NCI-H1436 treated with DMSO at 0.1 percent for 48 hours (cell line): ENCODE results near the gene GAB1.

Source experiments
- DNase-seq: peaks from one replicate; lab custom pipeline; 2025; lab: John Stamatoyannopoulos, UW

GAB1 gene

DNA sequence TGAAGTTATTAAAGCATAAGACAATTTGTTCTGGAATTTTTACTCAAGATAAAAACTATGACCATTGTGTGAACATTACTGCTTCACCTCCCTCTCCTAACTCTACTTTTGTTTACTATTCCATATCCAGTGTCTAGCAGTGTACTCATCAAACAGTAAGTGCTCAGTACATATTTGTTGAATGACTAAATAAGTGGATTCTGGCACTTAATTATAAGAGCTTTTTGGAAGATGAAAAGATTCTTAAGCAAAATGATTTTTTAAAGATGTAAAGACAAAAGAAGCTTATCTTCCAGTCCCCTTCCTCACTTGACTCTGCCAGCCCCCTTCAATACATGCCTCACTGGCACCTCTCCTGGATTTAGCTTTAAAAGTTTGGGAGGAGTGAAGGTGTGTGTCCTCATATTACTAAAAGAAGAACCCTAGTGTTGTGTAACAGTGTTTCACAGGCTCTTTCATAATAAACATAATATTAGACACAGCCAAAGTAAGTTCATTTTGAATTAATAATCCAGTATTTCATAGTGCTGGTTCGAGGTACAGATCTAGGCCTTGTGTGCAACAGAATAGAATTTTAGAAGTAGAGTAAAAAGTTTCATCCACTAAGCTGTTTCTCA, 53.0 kb downstream of the GAB1 start:
- no peak for DNase-seq

- no peak for DNase-seq
These were observed 54.1 kb downstream of the GAB1 start for GRCh38 chr4:143390764-143391163.

DNA sequence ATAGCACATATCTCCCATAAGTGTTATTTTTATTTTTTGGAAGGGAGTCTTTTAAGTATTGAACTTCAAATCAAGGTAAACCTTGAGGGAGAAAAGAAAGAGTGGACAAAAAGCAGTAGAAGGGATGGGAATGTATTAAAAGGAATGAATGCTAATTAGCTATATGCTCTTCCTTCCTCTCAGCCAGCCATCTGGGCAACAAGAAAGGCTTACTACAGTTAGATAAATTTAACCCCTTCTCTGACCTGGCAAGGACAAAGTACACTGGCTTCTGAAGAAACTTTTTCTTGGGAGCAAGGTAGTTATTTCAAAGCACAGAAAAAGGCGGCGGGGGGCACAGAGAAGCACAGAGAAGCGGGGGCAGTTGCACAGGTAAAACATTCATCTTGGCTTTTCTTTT, 54.6 kb downstream of the GAB1 start:
- DNase-seq = no peak

- DNase-seq = no peak
These were observed 55.2 kb downstream of the GAB1 start for GRCh38 chr4:143391895-143392294.

- no peak for DNase-seq
These were observed 56.5 kb downstream of the GAB1 start for GRCh38 chr4:143393195-143393594.

- no peak for DNase-seq
These were observed 58.2 kb downstream of the GAB1 start for GRCh38 chr4:143394739-143395453.

DNA sequence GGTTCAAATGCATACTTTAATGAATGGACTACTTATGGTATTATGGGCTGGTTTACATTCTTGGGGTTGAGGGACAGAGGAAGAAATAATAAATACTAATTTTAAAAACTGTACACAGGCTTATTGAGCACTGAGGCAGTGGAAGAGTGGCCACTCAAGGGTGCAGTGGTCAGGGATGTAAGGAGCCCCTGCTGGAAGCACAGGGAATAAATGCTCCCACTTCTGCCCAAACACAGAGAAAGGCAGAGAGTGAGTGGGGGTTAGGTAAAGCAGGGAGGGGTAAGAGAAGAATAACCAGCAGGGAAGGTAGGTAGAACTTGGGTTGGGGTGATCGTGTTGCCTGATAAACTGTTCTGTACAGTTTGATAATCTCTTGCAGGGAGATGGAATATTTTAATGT, 60.0 kb downstream of the GAB1 start:
- no peak for DNase-seq

- no peak for DNase-seq
These were observed 60.7 kb downstream of the GAB1 start for GRCh38 chr4:143397335-143397734.

DNA sequence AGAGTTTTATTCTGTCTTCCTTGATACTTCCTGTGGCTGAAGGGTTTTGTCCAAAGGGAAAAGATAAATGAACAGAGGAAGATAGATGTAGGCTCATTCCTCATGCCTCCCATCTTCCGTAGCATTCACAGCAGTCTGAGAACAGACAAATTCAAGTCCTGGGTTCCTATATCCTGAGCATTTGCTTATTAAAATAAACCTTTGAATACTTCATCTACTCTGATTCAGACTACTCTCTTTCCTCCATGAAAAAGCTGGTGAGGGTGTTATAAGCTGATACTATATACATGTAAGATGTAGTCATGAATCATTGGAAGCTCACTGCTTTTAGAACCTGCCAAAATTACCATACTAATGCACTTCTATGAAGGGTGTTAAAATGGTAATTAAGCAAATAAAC, 61.2 kb downstream of the GAB1 start:
- DNase-seq = no peak

- no peak for DNase-seq
These were observed 62.7 kb downstream of the GAB1 start for GRCh38 chr4:143399113-143399949.

DNA sequence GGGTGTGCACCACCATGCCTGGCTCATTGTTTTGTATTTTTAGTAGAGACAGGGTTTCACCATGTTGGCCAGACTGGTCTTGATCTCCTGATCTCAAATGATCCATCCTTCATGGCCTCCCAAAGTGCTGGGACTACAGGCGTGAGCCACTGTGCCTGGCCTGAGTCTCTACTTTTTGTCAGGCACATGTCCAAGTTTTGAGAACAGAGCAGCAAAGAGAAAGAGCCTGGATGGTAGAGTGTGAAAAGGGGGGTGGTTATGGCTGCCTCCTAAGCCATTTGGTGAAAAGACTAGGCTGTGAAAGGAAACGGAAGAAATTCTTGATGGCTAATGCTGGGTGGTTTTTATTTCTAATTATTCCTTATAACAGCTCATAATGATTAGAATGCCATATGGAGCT, 63.4 kb downstream of the GAB1 start:
- DNase-seq = no peak

DNA sequence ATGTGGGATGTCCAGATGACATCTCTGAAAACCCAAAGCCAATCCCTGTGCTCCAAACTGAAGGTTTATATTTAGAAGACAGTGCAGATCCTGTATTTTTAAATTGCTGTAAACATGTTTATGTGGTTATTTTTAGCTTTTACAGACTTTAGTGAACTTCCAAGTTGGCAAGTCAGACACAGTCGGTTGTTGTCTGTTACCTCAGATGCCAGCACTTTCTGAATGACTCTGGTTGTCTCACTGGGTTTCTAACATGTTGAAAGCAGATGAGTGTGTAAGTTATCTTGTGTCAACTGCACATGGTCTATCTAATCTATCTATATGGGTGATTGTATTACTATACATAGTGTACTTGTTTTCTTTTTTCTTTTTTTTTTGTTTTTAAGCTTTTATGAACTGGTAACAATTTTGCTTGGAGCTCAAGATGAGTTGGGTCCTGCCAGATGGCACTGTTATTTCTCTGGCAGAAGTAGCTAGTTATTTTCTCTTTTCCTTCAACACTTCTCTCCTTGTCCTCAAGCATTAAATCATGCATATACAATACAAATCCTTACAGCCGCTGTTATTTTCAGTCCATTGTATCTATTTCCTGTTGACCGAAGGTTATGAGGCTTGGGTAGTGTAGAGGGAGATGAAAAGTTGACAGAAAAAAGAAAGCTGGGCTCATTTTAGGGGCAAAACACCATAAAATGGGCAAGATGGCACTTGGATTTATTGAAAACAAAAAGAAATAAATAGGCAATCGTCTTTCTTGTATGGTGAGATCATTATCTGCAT, 66.3 kb downstream of the GAB1 start:
- no peak for DNase-seq

DNA sequence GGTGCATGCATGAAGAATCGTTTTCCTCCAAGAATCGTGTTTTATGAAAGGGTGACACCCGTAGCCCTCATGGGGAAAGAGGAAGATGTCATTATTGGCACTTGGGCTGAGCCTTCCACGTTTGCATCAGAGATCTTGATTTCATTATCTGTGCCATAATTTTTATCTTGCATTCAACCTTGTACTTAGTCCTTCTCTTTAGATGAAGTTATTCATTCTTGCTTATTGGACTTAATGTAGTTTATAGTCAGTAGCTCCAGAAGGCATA, 66.8 kb downstream of the GAB1 start:
- no peak for DNase-seq

DNA sequence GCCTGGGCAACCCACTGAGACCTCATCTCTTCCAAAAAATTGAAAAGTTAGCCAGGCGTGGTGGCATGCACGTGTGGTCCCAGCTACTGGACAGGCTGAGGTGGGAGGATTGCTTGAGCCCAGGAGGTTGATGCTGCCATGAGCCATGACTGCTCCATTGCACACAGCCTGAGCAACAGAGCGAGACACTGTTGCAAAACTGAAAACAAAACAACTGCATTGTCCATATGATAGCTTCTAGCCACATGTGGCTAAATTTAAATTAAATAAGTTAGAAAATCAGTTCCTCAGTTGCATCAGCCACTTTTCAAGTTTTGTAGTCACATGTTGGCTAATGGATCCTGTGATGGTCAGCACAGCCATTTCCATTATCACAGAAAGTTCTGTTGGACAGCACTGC, 67.9 kb downstream of the GAB1 start:
- no peak for DNase-seq

DNA sequence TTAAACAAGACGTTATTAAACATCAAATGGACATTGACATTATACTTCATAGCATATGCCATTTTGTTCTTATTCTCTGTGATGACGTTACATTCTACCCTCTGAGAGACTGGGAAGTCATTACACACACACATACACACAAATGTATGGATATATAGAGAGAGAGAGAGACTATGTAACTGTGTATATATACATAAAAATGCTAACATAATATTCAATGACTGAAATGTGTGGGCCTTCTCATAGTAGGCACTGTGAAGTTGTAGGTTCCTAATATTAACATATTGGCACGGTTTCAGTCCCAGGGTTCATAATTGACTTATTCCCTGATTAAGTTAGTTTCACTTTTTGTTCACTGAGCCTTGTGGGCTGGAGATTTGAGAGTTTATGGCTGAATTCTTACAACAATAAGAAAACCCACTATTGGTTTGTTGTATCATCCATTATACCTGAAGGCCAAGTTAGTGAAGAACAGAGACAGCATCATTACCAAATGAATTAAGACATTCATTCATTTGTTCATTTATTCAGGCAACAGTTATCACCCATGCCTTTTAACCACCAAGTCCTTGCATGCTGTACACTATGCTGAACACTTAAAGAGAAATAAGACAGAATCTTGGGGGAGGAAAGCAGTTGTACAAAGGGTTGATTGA, 68.5 kb downstream of the GAB1 start:
- no peak for DNase-seq

DNA sequence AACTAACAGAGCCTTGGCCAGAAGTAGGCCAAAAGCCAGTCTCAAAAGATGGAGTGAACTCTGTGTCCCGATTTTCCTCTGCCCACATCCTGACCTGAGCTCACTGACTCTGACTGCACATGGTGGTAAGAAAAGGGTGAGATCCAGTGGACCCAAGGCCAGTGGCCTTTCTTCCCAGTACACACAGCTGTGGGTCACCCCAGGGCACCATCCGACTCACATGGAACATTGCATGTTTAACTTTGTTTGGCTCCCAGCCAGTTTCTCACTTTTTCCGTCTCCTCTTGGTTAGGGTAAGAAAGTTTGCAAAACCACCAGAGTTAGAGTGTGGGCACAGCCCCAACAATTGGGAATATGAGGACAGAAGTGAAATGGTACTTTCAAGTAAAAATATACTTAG, 69.8 kb downstream of the GAB1 start:
- DNase-seq = no peak

DNA sequence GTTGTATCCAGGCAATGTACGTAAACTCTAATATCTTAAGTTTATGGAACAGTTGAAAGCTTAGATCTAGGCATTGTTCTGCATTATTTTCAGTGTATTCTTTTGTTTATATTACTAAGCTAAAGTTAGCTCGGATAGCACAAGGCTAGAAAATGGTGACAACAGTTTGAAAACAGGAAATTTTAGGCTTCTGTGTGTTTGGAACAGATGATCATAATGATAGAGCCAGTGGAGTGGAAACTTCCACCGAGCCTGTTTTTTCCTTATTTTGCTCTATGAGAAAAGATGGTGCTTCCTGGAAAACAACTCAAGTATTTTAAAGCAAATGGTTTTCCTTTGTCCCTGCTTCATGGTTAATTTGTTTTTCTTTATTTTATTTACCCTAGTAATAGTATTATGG, 70.8 kb downstream of the GAB1 start:
- no peak for DNase-seq

GRCh38 chr4:143407888-143408287, 71.2 kb downstream of the GAB1 start:
- no peak for DNase-seq

GRCh38 chr4:143410015-143410414, 73.3 kb downstream of the GAB1 start:
- DNase-seq = no peak

DNA sequence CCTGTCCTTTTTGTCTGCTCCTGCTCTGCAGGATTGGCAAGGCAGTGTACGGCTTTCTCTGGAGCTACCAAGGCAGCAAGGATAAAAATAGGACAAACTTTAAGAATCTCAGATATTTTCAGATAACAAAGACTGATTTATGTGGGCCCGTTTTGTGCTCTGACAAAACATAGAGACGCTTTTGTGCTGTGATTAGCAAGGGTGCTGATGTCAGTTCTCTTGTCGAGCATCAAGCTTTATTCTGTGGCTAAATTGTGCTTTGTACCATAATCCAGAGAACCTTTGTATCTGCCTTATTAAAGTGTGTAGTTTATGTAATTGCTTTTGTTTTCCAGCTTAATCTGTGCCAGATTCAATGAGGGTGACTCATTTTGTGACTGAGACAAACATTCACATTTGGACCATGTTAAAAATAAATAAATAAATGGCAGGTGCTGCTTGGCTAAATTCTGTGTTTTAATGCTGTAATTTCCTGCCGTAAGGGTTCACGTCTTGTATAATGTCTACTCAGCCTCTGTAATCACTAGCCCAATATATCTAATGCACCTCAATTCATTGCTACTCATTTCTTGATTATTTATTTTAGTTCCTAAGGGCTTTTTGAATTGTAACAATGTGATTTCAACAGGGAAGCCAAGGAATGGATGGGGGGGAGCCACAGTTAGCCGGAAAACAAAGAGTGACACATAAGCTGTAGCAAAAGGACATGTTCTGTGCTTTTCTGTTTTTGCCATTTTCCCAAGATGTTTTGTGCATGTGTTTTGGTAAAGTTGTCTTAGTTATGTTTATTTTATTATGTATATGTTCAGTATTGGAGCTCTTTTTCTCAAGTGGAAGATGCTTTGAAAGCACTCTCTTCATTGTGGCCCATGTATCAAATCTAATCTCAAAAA, 75.1 kb downstream of the GAB1 start:
- peak; percentile 41 for DNase-seq

DNA sequence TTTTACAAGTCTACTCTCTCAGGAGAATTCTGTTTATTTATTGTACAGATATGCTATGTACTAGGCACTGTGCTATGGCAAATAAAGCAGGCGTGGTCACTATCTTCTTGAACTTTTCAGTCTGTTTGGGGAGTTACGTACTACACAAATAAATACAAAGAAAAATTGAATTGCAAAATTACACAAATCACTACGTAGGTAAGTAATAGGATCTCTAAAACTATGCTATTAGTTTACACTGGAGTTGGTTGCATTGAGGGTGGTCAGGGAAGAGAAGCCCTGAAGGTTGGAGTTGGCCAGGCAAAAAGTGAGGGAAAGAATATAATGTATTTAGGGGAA, 75.7 kb downstream of the GAB1 start:
- no peak for DNase-seq
